ENCODE results near the gene RBBP8NL.

Gene RBBP8NL

DNA sequence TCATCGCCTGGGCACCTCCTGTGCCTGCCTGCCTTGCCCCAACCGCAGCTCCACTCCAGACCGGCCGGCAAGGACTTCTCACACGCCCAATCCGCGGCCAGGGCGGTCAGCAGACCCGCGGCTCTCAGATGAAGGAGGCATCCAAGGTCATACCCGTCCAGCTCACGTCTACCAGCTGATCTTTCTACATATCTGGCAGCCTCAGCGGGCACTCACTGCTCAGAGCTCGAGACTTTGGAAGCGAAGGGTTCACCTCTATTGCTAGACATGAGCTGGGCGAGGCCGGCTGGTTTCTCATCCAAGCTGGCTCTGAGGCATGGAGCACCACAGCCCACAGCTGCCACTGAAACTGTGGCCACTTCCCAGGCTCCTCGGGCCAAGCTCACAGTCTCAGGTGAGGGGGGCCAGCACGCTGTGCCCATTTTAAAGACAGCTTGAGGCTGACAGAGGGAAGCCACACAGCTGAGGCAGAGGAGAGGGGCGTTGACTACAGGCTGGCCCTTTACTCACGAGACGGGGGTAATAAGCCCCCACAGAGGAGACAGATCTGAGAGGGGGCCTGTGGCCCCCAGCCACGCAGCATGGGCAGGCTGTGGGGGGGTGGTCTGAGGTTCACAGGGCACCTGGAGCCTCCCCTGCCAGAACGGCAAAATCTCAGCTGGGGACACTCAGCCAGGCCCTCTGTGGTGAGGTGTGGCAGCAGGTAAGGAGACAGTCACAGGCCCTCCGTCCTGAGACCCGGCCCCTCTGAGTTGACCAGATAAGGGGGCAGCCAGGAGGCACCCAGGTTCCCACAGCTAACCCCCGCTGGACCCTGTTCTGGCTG, 62.2 kb downstream of the RBBP8NL start:
- no peak for DNase-seq
- no peak for TF ChIP-seq POLR2A (IDR thresholded peaks at IDR 0.05; ENCODE audit: low read length)
- TF ChIP-seq GATA1 (IDR thresholded peaks at IDR 0.05; ENCODE audit: low read depth, low read length): no peak

DNA sequence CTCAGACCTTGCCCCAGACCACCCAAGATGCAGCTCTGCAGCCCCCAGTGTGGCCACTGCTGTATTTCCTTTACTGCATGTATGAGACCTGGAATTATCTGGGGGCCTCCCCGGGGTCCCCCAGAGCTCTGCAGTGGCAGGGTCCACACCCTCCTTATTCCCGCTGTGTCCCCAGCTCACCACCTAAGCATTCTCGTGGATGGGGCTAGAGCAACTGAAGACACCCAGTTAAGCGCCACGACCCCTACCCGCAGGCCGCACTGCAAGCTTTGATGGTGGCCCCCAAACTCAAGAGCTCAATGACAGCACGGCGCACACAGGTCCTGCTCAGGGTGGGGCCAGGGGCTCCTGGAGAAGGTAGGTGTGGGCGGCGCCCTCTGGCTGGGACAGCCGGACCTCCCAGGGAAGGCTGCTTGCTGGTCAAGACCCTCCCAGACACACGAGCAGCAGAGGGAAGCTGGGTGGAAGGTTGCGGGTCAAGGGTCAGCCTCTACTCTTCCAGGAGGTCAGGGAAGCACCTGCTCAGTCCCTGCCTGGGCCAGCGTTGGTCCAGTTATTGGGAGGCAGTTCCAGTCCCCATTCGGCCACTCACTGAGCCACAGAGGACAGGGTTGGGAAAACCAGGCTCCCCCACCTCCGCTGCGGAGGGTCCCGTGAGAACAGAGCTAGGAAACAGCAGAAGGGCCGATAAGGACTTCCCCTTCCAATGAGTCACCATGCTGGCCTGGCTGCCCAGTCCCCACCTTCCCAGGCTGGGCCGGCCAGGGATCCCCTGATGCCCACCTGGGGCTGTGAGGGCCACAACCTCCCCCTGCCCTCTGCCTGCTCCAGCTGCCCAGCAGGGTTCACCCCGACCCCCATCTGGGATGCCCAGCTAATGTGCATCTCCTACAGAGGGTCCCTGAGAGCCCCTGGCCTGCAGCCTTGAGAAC, 63.2 kb downstream of the RBBP8NL start:
- no peak for DNase-seq
- TF ChIP-seq GATA1 (IDR thresholded peaks at IDR 0.05; ENCODE audit: low read depth, low read length) (no peak), POLR2A (IDR thresholded peaks at IDR 0.05; ENCODE audit: low read length) (no peak)

DNA sequence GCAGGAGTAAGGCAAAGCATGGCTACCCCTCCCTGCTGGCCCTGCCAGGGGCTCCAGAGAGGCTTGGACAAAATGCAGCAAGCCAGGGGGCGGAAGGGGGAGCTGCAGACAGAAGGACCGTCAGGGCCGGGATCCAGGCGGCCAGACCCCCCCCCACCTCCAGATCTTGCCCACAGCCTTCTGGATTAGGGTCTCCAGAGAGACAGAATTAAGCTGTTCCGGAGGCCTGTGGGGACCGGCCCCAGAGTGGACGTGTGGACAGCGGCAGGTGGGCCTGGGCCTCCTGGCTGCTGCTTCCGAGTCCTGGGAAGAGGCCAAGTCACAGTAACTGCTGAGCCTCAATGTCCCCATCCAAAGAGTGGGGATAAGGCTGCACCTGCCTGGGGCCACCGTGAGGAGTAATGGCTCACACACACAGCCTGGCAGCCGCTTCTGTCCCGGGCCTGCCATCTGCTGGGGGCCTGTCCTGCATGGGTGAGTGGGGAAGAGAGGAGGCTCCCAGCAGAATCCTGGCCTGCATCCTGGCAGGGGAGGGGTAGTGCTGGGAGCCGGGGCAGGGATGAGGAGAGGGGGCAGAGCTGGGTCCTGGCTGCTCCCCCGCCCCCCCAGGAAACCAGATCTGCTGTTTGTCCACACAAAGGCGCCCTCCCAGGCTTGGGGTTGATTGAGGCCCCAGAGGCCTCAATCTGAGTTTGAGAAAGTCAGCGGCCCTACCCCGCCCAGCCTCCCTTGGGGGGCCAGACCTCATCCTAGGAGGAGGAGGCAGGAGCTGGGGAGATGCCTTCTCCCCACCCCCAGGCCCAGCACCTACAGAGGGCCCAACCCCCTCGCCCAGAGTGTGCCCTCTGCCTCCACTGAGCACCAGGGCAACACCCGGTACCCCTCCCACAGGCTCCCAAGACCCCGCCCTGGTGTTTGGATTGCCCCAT, 64.1 kb downstream of the RBBP8NL start:
- DNase-seq: no peak
- TF ChIP-seq POLR2A (IDR thresholded peaks at IDR 0.05; ENCODE audit: low read length): no peak
- no peak for TF ChIP-seq GATA1 (IDR thresholded peaks at IDR 0.05; ENCODE audit: low read depth, low read length)

GRCh38 chr20:62362590-62362940, 64.8 kb downstream of the RBBP8NL start:
- no peak for TF ChIP-seq POLR2A (IDR thresholded peaks at IDR 0.05; ENCODE audit: low read length)
- no peak for TF ChIP-seq GATA1 (IDR thresholded peaks at IDR 0.05; ENCODE audit: low read depth, low read length)
- DNase-seq: no peak

- TF ChIP-seq POLR2A (IDR thresholded peaks at IDR 0.05; ENCODE audit: low read length): no peak
- no peak for TF ChIP-seq GATA1 (IDR thresholded peaks at IDR 0.05; ENCODE audit: low read depth, low read length)
- no peak for DNase-seq
Observed at GRCh38 chr20:62361799-62362589, 65.3 kb downstream of the RBBP8NL start.

DNA sequence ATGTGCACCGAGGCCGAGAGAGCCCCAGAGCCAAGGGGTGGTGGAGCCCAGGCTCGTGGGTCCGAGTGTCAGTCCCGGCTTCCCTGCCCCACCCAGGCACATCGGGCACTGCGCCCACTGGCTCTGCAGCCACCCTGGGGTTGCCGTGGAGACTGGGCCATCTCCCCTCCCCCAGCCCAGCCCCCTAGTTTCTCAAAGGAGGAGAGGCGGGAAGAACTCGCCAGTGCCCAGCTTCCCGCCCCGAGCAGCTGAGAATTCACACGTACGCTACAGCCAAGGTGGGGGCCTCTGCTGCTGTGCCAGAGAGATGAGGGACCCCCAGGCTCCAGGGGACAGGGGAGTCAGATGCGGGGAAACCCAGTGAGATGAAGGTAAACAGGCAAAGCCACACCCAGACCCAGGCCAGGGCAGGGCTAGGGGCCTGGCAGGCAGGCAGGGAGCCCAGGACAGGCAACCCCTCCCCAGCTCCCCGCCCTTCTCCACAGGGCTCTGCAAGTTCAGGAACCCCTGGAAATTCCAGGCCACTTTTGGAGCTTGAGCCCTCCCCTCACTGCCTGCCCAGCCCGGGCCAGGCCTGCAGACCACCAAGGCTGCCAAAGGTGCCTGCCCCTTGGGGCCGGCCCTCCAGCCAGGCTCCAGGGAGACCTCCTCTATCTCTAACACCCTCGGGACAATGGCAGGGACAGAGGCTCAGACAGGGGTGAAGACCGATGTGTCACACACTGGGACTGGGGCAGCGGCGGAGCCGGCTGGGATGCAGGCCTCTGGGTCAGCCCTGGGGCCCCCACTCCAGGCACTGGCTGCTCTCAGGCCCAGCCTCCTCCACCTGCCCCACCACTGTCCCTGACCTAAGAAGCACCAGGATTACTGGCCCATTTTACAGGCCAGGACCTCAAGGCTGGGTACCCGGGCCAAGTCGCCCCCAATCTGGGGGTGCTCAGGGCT, 66.2 kb downstream of the RBBP8NL start:
- no peak for DNase-seq
- TF ChIP-seq POLR2A (IDR thresholded peaks at IDR 0.05; ENCODE audit: low read length): no peak
